GM12878 (cell line): ENCODE measurements around the gene B4GALT4. TPM values are rescaled to one million over a fixed set of nuclear protein-coding genes. Genes with fewer than 3 reads are reported as not detected.

Experiments
- ATAC-seq: fragments of 200-7000 bp; cut with Tn5 transposase; 3 replicates; pipeline ENCODE4 v1.9.1; 2020; ENCODE audit warnings: mild to moderate bottlenecking, moderate library complexity
- BruUV-seq: library from RNA; stranded (reverse); fragments of 400-500 nt; replicated peaks from 2 replicates; lab custom pipeline; 2021; lab: Mats Ljungman, UMichigan
- CTCF ChIA-PET: fragments of 300-600 bp; sonication (Branson Sonifier 250); formaldehyde crosslinking; extraction: SDS; loops from one replicate; lab custom pipeline; 2021; ENCODE audit warnings: inconsistent platforms; lab: Yijun Ruan, JAX
- POLR2A ChIA-PET: fragments of 350-600 bp; formaldehyde crosslinking; extraction: SDS; loops from one replicate; lab custom pipeline; 2021; ENCODE audit warnings: inconsistent platforms; lab: Charles Lee
- RAD21 ChIA-PET: fragments of 300-600 bp; sonication (Branson Sonifier 250); formaldehyde crosslinking; loops from one replicate; lab custom pipeline; 2023; ENCODE audit warnings: antibody characterized with exemption; ENCODE audit not compliant: unreplicated experiment; lab: Charles Lee
- SMC1A ChIA-PET: fragments of 300-600 bp; sonication (Branson Sonifier 250); formaldehyde crosslinking; loops from one replicate; lab custom pipeline; 2023; ENCODE audit not compliant: unreplicated experiment, uncharacterized antibody; lab: Charles Lee
- DNase-seq: peaks from one replicate; pipeline ENCODE4 v3.0.0-alpha.2; 2011; ENCODE audit warnings: low read depth, low spot score
- FAIRE-seq: peaks from 3 replicates; lab custom pipeline; 2011; peaks lifted over from hg19 to GRCh38; lab: Jason Lieb, UNC
- H2AFZ ChIP-seq: 2 replicates; pipeline ENCODE4 v1.6.0; 2011; ENCODE audit warnings: low read depth, low read length, control low read depth; ENCODE audit not compliant: control insufficient read depth
- H3K27ac ChIP-seq: 2 replicates; pipeline ENCODE4 v1.5.1; 2011; ENCODE audit warnings: control low read depth; ENCODE audit not compliant: control insufficient read depth, insufficient read depth
- H3K27me3 ChIP-seq, 2 experiments: replicated peaks in 1 of 2; 2 replicates each; pipeline versions ENCODE4 v1.6.0 to v1.6.1; 2011; ENCODE audit warnings: low read length in 1 of 2; ENCODE audit not compliant: control insufficient read depth in 2 of 2, insufficient read depth in 2 of 2
- H3K36me3 ChIP-seq, 2 experiments: 2 replicates each; pipeline ENCODE4 v1.5.1; 2011; ENCODE audit warnings: low read length in 1 of 2; ENCODE audit not compliant: control insufficient read depth in 2 of 2, insufficient read depth in 2 of 2
- H3K4me1 ChIP-seq: 2 replicates; pipeline ENCODE4 v1.6.1; 2011; ENCODE audit warnings: mild to moderate bottlenecking, low read length, moderate library complexity, mixed read lengths; ENCODE audit not compliant: control insufficient read depth, insufficient read depth
- H3K4me2 ChIP-seq: 2 replicates; pipeline ENCODE4 v1.6.0; 2011; ENCODE audit warnings: control low read depth; ENCODE audit not compliant: control insufficient read depth, insufficient read depth
- H3K4me3 ChIP-seq: fragments of 200-600 bp; sonication (generic); 2 replicates; pipeline ENCODE4 v1.5.1; 2016
- H3K79me2 ChIP-seq: 2 replicates; pipeline ENCODE4 v1.6.0; 2011; ENCODE audit warnings: low read length; ENCODE audit not compliant: control insufficient read depth, insufficient read depth
- H3K9ac ChIP-seq: 2 replicates; pipeline ENCODE4 v1.8.0; 2011; ENCODE audit warnings: low read length, control low read depth, mixed read lengths; ENCODE audit not compliant: control insufficient read depth, insufficient read depth
- H3K9me3 ChIP-seq: replicated peaks from 3 replicates; pipeline ENCODE4 v1.5.1; 2011; ENCODE audit warnings: mild to moderate bottlenecking, low read length; ENCODE audit not compliant: control insufficient read depth, insufficient read depth
- H4K20me1 ChIP-seq: 2 replicates; pipeline ENCODE4 v1.6.0; 2011; ENCODE audit not compliant: control insufficient read depth, insufficient read depth
- BMI1 ChIP-seq: fragments of 450-650 bp; IDR thresholded peaks from 2 replicates; pipeline ENCODE4 v1.6.1; 2016; ENCODE audit warnings: mild to moderate bottlenecking, moderate library complexity, borderline replicate concordance
- CHD2 ChIP-seq: IDR thresholded peaks from 2 replicates; pipeline ENCODE4 v1.6.1; 2011; ENCODE audit warnings: low read depth, low read length, improper control_type of control experiment, borderline replicate concordance
- LARP7 ChIP-seq: fragments of 450-650 bp; IDR thresholded peaks from 2 replicates; pipeline ENCODE4 v1.6.1; 2017; ENCODE audit warnings: mild to moderate bottlenecking
- NBN ChIP-seq: fragments of 450-650 bp; IDR thresholded peaks from 2 replicates; pipeline ENCODE4 v1.6.1; 2016
- RB1 ChIP-seq: fragments of 450-650 bp; formaldehyde crosslinking; IDR thresholded peaks from 2 replicates; pipeline ENCODE4 v1.6.1; 2017; ENCODE audit warnings: mild to moderate bottlenecking, borderline replicate concordance
- SMAD1 ChIP-seq: fragments of 450-650 bp; IDR thresholded peaks from 2 replicates; pipeline ENCODE4 v1.6.1; 2018; ENCODE audit warnings: mild to moderate bottlenecking, low read depth; ENCODE audit not compliant: partially characterized antibody
- SMC3 ChIP-seq: IDR thresholded peaks from 2 replicates; pipeline ENCODE4 v1.6.1; 2011; ENCODE audit warnings: low read length, improper control_type of control experiment, borderline replicate concordance
- ZBED1 ChIP-seq: IDR thresholded peaks from 2 replicates; pipeline ENCODE4 v1.6.1; 2016; ENCODE audit warnings: borderline replicate concordance
- WGBS: methylation state at CpG from one replicate; pipeline ENCODE4 v1.1.6; 2016; ENCODE audit warnings: low lambda C conversion rate; ENCODE audit not compliant: insufficient replicate concordance, insufficient coverage; ENCODE audit errors: missing lambda C conversion rate; 5-methylcytosine and 5-hydroxymethylcytosine counted together
- in situ Hi-C: fragments of 300-500 bp; cut with MboI; formaldehyde crosslinking; loops from 9 replicates; pipeline ENCODE4 v1.14.3; 2018; ENCODE audit warnings: mixed read lengths
- intact Hi-C: fragments of 100-400 bp; cut with micrococcal nuclease; formaldehyde crosslinking; loops from one replicate; pipeline ENCODE4 v1.14.2; 2022; ENCODE audit not compliant: unreplicated experiment
- polyA plus RNA-seq, 11 experiments: library from polyadenylated mRNA; depleted of rRNA in 4 of 11; unstranded in 6 of 11; stranded (reverse) in 5 of 11; fragments of >200 nt; fragmentation: Nextera tagmentation in 4 of 11; fragmentation: Illumina TruSeq in 1 of 11; extraction: Ambion mirVana in 4 of 11; extraction: Trizol in 1 of 11; gene quantifications; 1 replicate in 1 of 11; 2 replicates in 10 of 11; pipeline versions ENCODE4 v1.2.1 to v1.2.3, GENCODE V29; 2011 to 2016; ENCODE audit warnings: inconsistent platforms in 2 of 11, missing spikeins in 2 of 11, low read depth in 1 of 11
- total RNA-seq, 4 experiments: library from RNA; depleted of rRNA in 3 of 4; stranded (reverse); fragments of >200 nt in 3 of 4; fragmentation: Illumina TruSeq in 1 of 4; extraction: Trizol in 1 of 4; gene quantifications; 2 replicates each; pipeline versions ENCODE4 v1.2.1 to v1.2.3, GENCODE V29; 2013 to 2021
- TF ChIP-seq, protein P1 (sequence below): IDR thresholded peaks from 2 replicates; pipeline ENCODE4 v1.6.1; 2012; ENCODE audit warnings: low read depth, low read length, improper control_type of control experiment
- TF ChIP-seq, protein P2 (sequence below): fragments of 150-350 bp; IDR thresholded peaks from 2 replicates; pipeline ENCODE4 v1.6.1; 2016; ENCODE audit warnings: low read depth, low read length
- TF ChIP-seq, protein P3 (sequence below): IDR thresholded peaks from 2 replicates; pipeline ENCODE4 v1.6.1; 2011; ENCODE audit warnings: low read depth, mild to moderate bottlenecking, low read length, moderate library complexity, borderline replicate concordance; ENCODE audit errors: extremely low read depth
- TF ChIP-seq, protein P4 (sequence below): IDR thresholded peaks from 2 replicates; pipeline ENCODE4 v1.6.1; 2011; ENCODE audit warnings: low read depth, low read length, improper control_type of control experiment, borderline replicate concordance

Gene B4GALT4
- total and polyA plus RNA-seq, 10 of the 15 experiments (the other 5 are each of a cell fraction or from before 2014, with no cell fraction given), result 8.8 to 16.7 (median 13.1) TPM

DNA sequence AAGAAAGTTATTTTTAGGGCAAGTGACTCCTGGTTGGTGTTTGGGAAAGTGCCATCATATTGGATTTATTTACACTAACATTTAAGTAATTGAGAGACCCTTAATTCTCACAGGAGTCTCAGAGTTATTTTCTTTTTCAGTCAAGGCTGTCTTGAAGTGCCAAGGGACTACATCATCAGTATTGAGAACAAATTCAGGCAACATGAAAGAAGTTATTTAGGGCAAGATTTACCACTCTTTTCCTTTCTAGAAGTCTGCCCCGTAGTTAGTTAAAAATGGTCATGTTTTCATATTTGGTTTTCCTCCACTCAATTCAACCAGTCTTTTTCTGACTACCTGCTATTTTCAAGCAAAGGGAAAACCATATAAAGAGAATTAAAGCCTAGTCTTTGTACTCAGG lies 6.1 kb downstream of the B4GALT4 start:
- Histone ChIP-seq H3K79me2 (peaks cover 9% of the 10 kb centered on the region), H4K20me1 (no peaks in the 10 kb centered on the region), H3K9ac (no peak overlapping the region), H2AFZ (no peak overlapping the region), H3K4me2 (no peak overlapping the region), H3K4me1 (peaks cover 4% of the 10 kb centered on the region; the same call in 1 of the 2 replicates), H3K36me3 (peaks cover 3 to 5% of the 10 kb centered on the region in 2 experiments; a peak in 3 of 4 replicates), H3K4me3 (no peak overlapping the region), H3K27me3 (no peaks in the 10 kb centered on the region), H3K27ac (no peak overlapping the region), H3K9me3 (no peaks in the 10 kb centered on the region)
- BruUV-seq, result no TSS peak
- intact Hi-C loops (no loop called here), in situ Hi-C loops (loop anchor here (10.0 kb wide), 1 partner anchor 350 kb away; no protein-coding TSS in a partner anchor)
- ATAC-seq (no peak), FAIRE-seq (no peak), DNase-seq (no peak)
- ChIA-PET POLR2A (no interaction called here), RAD21 (interaction anchor here (1.5 kb wide), 1 partner anchor 351 kb away, joined by 5 read pairs; no protein-coding TSS in a partner anchor), CTCF (interaction anchor here (1.0 kb wide), 1 partner anchor 10 kb away, joined by 4 read pairs; no protein-coding TSS in a partner anchor), SMC1A (interaction anchor here (0.9 kb wide), 1 partner anchor 10 kb away, joined by 3 read pairs; no protein-coding TSS in a partner anchor)
- 5% methylated on average over 1 of the region's 1 CpG for WGBS
- TF ChIP-seq, protein P1, sequence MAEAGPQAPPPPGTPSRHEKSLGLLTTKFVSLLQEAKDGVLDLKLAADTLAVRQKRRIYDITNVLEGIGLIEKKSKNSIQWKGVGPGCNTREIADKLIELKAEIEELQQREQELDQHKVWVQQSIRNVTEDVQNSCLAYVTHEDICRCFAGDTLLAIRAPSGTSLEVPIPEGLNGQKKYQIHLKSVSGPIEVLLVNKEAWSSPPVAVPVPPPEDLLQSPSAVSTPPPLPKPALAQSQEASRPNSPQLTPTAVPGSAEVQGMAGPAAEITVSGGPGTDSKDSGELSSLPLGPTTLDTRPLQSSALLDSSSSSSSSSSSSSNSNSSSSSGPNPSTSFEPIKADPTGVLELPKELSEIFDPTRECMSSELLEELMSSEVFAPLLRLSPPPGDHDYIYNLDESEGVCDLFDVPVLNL, result no peak
- TF ChIP-seq SMC3, result no peak
- TF ChIP-seq RB1, result no peak
- TF ChIP-seq CHD2, result no peak
- no peak for TF ChIP-seq BMI1
- no peak for TF ChIP-seq LARP7
- no peak for TF ChIP-seq SMAD1
- TF ChIP-seq, protein P2, sequence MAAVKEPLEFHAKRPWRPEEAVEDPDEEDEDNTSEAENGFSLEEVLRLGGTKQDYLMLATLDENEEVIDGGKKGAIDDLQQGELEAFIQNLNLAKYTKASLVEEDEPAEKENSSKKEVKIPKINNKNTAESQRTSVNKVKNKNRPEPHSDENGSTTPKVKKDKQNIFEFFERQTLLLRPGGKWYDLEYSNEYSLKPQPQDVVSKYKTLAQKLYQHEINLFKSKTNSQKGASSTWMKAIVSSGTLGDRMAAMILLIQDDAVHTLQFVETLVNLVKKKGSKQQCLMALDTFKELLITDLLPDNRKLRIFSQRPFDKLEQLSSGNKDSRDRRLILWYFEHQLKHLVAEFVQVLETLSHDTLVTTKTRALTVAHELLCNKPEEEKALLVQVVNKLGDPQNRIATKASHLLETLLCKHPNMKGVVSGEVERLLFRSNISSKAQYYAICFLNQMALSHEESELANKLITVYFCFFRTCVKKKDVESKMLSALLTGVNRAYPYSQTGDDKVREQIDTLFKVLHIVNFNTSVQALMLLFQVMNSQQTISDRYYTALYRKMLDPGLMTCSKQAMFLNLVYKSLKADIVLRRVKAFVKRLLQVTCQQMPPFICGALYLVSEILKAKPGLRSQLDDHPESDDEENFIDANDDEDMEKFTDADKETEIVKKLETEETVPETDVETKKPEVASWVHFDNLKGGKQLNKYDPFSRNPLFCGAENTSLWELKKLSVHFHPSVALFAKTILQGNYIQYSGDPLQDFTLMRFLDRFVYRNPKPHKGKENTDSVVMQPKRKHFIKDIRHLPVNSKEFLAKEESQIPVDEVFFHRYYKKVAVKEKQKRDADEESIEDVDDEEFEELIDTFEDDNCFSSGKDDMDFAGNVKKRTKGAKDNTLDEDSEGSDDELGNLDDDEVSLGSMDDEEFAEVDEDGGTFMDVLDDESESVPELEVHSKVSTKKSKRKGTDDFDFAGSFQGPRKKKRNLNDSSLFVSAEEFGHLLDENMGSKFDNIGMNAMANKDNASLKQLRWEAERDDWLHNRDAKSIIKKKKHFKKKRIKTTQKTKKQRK, result no peak
- no peak for TF ChIP-seq NBN
- TF ChIP-seq, protein P3, sequence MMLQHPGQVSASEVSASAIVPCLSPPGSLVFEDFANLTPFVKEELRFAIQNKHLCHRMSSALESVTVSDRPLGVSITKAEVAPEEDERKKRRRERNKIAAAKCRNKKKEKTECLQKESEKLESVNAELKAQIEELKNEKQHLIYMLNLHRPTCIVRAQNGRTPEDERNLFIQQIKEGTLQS, result no peak
- no peak for TF ChIP-seq ZBED1
- TF ChIP-seq, protein P4, sequence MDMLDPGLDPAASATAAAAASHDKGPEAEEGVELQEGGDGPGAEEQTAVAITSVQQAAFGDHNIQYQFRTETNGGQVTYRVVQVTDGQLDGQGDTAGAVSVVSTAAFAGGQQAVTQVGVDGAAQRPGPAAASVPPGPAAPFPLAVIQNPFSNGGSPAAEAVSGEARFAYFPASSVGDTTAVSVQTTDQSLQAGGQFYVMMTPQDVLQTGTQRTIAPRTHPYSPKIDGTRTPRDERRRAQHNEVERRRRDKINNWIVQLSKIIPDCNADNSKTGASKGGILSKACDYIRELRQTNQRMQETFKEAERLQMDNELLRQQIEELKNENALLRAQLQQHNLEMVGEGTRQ, result no peak
